NCI-H1436 (cell line): Measurements from ENCODE around the gene HBEGF.
A peak's percentile ranks its signal among the peaks of the same experiment; 100 is the strongest.

Experiments used
- DNase-seq: peaks from one replicate; lab custom pipeline; 2025; lab: John Stamatoyannopoulos, UW

The HBEGF gene

DNA sequence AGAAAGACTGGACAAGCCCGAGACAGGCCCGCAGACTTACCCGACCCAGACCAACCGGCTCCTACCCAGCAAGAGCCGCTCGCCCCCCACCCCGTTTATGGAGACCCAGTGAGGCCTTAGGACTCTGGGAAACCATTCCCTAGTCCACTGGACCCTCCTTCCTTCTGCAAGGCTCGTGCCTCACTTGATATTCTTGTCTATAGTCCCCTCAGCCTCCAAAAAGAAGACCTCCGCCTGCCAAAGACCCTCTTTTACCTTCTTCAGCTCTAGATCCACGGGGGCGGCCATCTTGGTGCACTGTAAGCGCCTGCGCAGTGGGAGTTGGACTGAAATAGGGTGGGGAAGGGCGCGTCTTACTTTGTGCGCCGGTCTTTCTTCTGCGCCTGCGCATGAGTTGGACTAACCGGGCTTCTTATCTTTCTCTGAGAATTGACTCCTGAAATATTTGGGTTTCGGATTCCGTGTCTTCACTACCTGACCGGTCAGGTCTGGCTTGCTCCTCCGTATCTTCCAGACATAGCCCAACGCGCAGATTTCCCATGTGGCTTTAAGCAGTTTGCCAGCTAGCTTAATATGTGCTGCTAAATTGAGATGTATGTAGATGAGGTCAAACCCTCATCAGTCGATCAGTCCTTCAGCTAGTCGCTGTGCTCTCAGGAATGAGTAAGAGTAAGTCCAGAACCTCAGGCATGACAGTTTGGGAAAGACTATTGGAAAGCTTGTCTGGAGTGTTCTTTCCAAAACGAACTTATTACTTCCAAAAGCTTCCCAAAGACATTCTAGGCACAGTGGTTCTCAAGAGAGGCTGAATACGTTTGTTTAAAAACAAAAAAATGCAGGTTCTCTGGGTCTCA is 43.4 kb downstream of the HBEGF start, which contains the start of gene PFDN1:
Gene PFDN1 (minus strand): TSS at position 316 of the 854 bp plus-strand sequence. CDS start 28 bp downstream, at position 288.
- peak; percentile 91 for DNase-seq

- DNase-seq: no peak
These were observed 45.3 kb downstream of the HBEGF start for GRCh38 chr5:140301136-140301535.

DNA sequence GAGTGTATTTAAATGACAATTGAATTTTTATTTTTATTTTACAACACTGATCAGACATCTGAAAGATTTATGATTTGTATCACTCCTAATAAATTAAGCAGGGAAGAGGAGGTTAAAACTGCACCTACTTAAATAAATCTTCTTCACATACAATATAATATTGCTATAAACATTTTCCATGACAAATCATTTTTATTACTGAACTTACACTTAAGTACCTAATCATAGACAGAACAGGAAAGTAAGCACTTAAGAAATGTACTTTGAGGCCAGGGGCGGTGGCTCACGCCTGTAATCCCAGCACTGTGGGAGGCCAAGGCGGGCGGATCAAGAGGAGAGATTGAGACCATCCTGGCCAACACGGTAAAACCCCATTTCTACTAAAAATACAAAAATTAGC is 47.3 kb downstream of the HBEGF start:
- no peak for DNase-seq

DNA sequence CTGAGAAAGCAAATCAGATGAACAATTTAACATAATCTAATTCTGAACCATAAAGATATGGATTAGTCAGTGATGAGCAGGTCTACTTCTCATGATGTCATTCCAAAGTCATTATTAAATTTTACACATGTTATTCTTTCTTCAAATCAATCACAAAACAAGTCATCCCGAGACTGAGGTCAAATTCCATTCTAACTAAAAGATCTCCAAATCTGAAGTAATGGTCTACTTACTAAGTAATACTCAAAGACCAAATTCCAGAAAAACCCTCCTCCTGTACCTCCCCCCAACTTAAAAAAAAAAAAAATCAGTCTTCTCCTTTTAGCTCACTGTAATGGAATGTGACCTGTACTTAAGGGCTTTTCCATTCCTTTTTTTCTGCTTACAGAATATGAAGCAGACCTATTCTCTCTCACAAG is 48.2 kb downstream of the HBEGF start:
- no peak for DNase-seq

DNA sequence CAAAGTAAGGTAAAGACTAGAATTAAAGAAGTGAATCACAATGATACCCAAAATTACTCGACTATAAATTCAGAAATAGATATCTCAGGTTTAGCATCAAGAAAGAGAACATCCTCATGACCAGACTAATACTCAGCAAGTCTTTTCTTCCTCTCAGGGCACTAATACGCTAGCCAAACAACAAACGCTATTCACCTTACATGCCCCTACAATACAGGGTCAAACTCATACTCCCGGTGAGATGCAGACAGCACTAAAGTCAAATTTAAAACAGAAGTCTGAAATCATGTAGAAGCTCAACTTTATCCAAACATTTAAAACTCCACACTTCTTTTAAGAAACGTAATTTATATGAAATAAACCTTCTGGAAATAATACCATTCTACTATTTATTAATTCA is 49.1 kb downstream of the HBEGF start:
- DNase-seq: no peak

DNA sequence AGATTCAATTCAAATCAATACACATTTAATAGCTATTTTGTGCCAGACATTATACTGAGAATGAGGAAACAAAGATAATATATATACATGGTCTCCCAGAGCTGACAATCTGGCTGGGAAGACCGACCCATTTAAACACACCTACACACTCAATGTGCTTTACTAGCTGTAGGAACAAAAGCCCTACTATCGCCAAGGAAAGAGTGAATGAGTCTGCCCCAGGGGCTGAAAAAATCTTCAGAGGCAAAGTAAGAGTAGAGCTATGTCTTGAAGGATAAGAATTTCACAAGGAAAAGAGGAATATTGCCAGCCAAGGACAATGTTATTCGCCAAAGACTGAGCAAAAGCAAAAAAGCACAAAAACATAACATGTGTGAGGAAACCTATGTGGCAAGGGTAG is 50.1 kb downstream of the HBEGF start:
- no peak for DNase-seq

GRCh38 chr5:140295414-140295813 is 51.0 kb downstream of the HBEGF start:
- DNase-seq: peak; percentile 10

GRCh38 chr5:140294753-140295152 is 51.6 kb downstream of the HBEGF start:
- no peak for DNase-seq

GRCh38 chr5:140293849-140294100 is 52.6 kb downstream of the HBEGF start:
- DNase-seq: no peak

GRCh38 chr5:140293091-140293848 is 53.1 kb downstream of the HBEGF start:
- DNase-seq: no peak

GRCh38 chr5:140292212-140293036 is 54.0 kb downstream of the HBEGF start:
- DNase-seq: no peak

DNA sequence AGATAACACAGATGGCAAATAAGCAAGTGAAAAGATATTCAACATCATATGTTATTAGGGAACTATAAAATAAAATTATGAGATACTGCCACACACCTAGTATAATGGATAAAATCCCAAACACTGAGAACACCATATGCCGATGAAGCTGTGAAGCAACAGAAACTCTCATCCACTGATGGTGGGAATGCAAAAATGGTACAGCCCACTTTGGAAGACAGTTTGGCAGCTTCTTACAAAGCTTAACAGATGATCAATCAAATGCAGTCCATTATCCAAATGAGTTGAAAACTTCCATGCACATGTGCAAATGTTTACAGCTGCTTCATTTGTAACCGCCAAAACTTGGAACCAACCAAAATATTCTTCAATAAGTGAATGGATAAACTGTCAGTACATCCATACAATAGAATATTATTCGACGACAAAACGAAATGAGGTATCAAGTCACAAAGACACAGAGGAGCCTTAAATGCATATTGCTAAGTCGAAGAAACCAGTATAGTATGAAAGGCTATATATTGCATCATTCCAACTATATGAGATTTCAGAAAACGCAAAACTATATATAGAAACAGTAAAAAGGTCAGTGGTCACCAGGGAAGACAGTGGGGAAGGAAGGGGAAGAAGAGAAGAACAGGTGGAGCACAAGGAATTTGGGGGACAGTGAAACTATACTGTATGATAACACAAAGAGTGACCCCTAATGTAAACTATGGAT is 58.4 kb downstream of the HBEGF start:
- DNase-seq: no peak

GRCh38 chr5:140286424-140286823 is 60.0 kb downstream of the HBEGF start:
- no peak for DNase-seq

DNA sequence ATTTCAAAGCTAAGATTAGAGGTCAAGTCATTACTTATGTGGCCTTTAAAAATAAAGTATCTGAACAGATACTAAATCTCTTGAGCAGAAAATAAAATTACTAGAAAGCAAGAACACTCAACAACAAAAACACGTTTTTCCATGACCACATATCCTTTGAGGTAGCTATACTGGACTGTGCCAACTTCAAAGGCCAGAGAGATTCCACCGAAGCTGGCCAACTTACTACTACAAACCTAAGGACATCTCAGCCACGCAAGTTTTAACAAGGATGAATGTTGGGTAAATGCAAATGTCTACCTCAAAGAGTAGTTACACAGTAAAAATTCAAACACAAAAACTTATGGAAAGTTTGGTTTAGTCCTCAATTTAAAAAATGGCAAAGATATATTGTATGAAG is 62.4 kb downstream of the HBEGF start:
- DNase-seq: no peak
